Measurements from ENCODE around the gene NAV3. TPM values are rescaled to one million over a fixed set of nuclear protein-coding genes. Genes with fewer than 3 reads are reported as not detected.

Gene NAV3
- total RNA-seq, 2 experiments from 2014 or later, result not detected

- Mint-ChIP-seq H3K27me3 (no peaks in the 10 kb centered on the region), H3K36me3 (ENCODE audit: low read depth) (no peaks in the 10 kb centered on the region), H3K4me1 (ENCODE audit: low read depth) (no peaks in the 10 kb centered on the region), H3K9me3 (peaks cover 3% of the 10 kb centered on the region), H3K4me3 (no peak overlapping the region), H3K27ac (no peak overlapping the region)
- ChIA-PET CTCF (no interaction called here), POLR2A (no interaction called here)
- no peak for TF ChIP-seq CTCF (IDR thresholded peaks at IDR 0.05)
- DNase-seq (no peak), ATAC-seq (no peak)
- intact Hi-C loops (cut with micrococcal nuclease), result no loop called here
These were observed 251.1 kb downstream of the NAV3 start for GRCh38 chr12:78081590-78082314.

GRCh38 chr12:78085542-78086182 lies 255.0 kb downstream of the NAV3 start:
- Mint-ChIP-seq H3K4me1 (ENCODE audit: low read depth) (no peaks in the 10 kb centered on the region), H3K27me3 (no peaks in the 10 kb centered on the region), H3K36me3 (ENCODE audit: low read depth) (no peaks in the 10 kb centered on the region), H3K27ac (no peak overlapping the region), H3K9me3 (no peaks in the 10 kb centered on the region), H3K4me3 (no peak overlapping the region)
- no peak for ATAC-seq
- POLR2A ChIA-PET, result no interaction called here
- DNase-seq, result no peak
- CTCF ChIA-PET, result no interaction called here
- TF ChIP-seq CTCF (IDR thresholded peaks at IDR 0.05), result no peak
- intact Hi-C loops (cut with micrococcal nuclease), result no loop called here

GRCh38 chr12:78086553-78087362 lies 256.1 kb downstream of the NAV3 start:
- intact Hi-C loops (cut with micrococcal nuclease), result no loop called here
- H3K27ac Mint-ChIP-seq, result no peak overlapping the region
- ChIA-PET CTCF (no interaction called here), POLR2A (no interaction called here)
- H3K4me1 Mint-ChIP-seq (ENCODE audit: low read depth), result no peaks in the 10 kb centered on the region
- DNase-seq (no peak), ATAC-seq (no peak)
- H3K27me3 Mint-ChIP-seq, result no peaks in the 10 kb centered on the region
- TF ChIP-seq CTCF (IDR thresholded peaks at IDR 0.05), result no peak
- H3K36me3 Mint-ChIP-seq (ENCODE audit: low read depth), result no peaks in the 10 kb centered on the region
- H3K4me3 Mint-ChIP-seq, result no peak overlapping the region
- peaks cover under 1% of the 10 kb centered on the region for H3K9me3 Mint-ChIP-seq

GRCh38 chr12:78087363-78087675 lies 256.6 kb downstream of the NAV3 start:
- CTCF ChIA-PET, result no interaction called here
- ATAC-seq (no peak), DNase-seq (no peak)
- Mint-ChIP-seq H3K27ac (no peak overlapping the region), H3K4me3 (no peak overlapping the region), H3K36me3 (ENCODE audit: low read depth) (no peaks in the 10 kb centered on the region), H3K9me3 (peaks cover 3% of the 10 kb centered on the region), H3K27me3 (no peaks in the 10 kb centered on the region), H3K4me1 (ENCODE audit: low read depth) (no peaks in the 10 kb centered on the region)
- TF ChIP-seq CTCF (IDR thresholded peaks at IDR 0.05), result no peak
- POLR2A ChIA-PET, result no interaction called here
- intact Hi-C loops (cut with micrococcal nuclease), result no loop called here

GRCh38 chr12:78088391-78088832 lies 257.7 kb downstream of the NAV3 start:
- DNase-seq, result no peak
- TF ChIP-seq CTCF (IDR thresholded peaks at IDR 0.05), result no peak
- ChIA-PET CTCF (no interaction called here), POLR2A (no interaction called here)
- no peak overlapping the region for H3K4me3 Mint-ChIP-seq
- H3K9me3 Mint-ChIP-seq, result peaks cover 3% of the 10 kb centered on the region
- no peak overlapping the region for H3K27ac Mint-ChIP-seq
- H3K4me1 Mint-ChIP-seq (ENCODE audit: low read depth), result no peaks in the 10 kb centered on the region
- intact Hi-C loops (cut with micrococcal nuclease), result no loop called here
- no peaks in the 10 kb centered on the region for H3K27me3 Mint-ChIP-seq
- ATAC-seq, result no peak
- no peaks in the 10 kb centered on the region for H3K36me3 Mint-ChIP-seq (ENCODE audit: low read depth)

Data from activated CD8-positive, alpha-beta T cell treated with anti-CD3 and anti-CD28 coated beads for 36 hours (primary cell).